Lower leg skin (tissue), 3 donors: ENCODE results near the gene BRD1.

Source experiments
- POLR2A ChIP-seq, 2 donors: fragments of 450-650 bp; IDR thresholded peaks; one replicate each; pipeline ENCODE4 v1.6.1; 2016 to 2017; ENCODE audit warnings: antibody characterized with exemption in 2 of 2, mild to moderate bottlenecking in 1 of 2, moderate library complexity in 1 of 2
- TF ChIP-seq, protein P1 (sequence below), 3 donors: fragments of 450-650 bp; IDR thresholded peaks; one replicate each; pipeline ENCODE4 v1.5.1; 2016; ENCODE audit warnings: antibody characterized with exemption in 3 of 3, mild to moderate bottlenecking in 3 of 3, moderate library complexity in 2 of 3

DNA sequence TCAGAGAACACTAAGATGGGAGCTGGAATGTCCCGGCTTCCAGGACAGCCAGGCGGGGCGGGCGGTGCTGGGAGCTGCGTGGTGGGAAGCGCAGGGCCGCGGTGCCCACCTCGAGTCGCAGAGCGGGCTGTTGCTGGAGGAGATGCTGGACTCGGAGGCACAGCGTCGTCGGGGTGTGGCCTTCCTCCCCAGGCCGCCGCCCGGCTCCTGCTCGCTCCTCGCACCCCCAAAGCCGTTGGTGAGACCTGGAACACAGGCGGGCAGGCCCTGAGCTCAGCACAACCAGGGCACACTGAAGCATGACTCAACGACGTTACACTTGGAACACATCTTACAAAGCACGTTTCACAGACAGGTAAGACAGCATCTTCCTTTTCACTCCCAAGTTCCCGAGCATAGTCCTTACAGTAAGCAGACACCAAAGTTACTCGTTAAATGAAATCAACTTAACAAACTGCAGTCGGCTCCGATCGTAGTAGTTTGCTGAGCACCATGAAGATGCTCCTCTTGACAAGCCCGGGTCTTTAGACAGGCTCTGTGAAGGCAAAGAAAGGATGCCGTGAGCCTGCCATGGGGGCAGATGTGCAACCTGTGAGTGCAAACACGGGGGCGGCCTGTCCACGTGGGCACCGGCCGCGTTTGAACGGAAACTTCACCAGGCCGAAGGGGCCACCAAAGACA is 50.0 kb downstream of the BRD1 start:
- TF ChIP-seq, protein P1, sequence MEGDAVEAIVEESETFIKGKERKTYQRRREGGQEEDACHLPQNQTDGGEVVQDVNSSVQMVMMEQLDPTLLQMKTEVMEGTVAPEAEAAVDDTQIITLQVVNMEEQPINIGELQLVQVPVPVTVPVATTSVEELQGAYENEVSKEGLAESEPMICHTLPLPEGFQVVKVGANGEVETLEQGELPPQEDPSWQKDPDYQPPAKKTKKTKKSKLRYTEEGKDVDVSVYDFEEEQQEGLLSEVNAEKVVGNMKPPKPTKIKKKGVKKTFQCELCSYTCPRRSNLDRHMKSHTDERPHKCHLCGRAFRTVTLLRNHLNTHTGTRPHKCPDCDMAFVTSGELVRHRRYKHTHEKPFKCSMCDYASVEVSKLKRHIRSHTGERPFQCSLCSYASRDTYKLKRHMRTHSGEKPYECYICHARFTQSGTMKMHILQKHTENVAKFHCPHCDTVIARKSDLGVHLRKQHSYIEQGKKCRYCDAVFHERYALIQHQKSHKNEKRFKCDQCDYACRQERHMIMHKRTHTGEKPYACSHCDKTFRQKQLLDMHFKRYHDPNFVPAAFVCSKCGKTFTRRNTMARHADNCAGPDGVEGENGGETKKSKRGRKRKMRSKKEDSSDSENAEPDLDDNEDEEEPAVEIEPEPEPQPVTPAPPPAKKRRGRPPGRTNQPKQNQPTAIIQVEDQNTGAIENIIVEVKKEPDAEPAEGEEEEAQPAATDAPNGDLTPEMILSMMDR (IDR thresholded peaks at IDR 0.05) = no peak
- TF ChIP-seq POLR2A (IDR thresholded peaks at IDR 0.05) = no peak
